ENCODE data around the gene KRTAP10-7. TPM values are rescaled to one million over a fixed set of nuclear protein-coding genes. Genes with fewer than 3 reads are reported as not detected.
A peak's percentile ranks its signal among the peaks of the same experiment; 100 is the strongest.
"Not testable (repeated sequence)": the region's sequence is repeated elsewhere in the genome, so short reads cannot be mapped to it uniquely, and the experiment has no call there.

Gene KRTAP10-7
- polyA plus RNA-seq, 1 donor from 2014 or later = not detected

GRCh38 chr21:44591801-44592130 is 8.6 kb upstream of the KRTAP10-7 start:
- Mint-ChIP-seq H3K4me3 (peak overlapping the region in 1 of 4 donors; percentile 8), H3K27me3 (peaks cover 14% of the 10 kb centered on the region)
- not testable (repeated sequence) for H3K9me3 Mint-ChIP-seq, H3K4me1 Mint-ChIP-seq, H3K27ac Mint-ChIP-seq, H3K36me3 Mint-ChIP-seq

- Mint-ChIP-seq H3K27me3 (peaks cover 10% of the 10 kb centered on the region), H3K4me1 (no peaks in the 10 kb centered on the region), H3K27ac (no peak within 1 kb of the TSS), H3K4me3 (peak within 1 kb of the TSS in 1 of 4 donors; percentile 8), H3K9me3 (no peaks in the 10 kb centered on the region), H3K36me3 (no peaks in the 10 kb centered on the region)
These were observed 7.7 kb upstream of the KRTAP10-7 start, which contains the start of gene KRTAP10-6 for GRCh38 chr21:44592446-44593311. TSS of gene KRTAP10-6 (minus strand) at chr21:44592505. CDS start at chr21:44592484, 21 bp downstream.

- H3K9me3 Mint-ChIP-seq = peaks cover 0 to 5% (median 2%) of the 10 kb centered on the region in 3 donors
- peaks cover 10% of the 10 kb centered on the region for H3K27me3 Mint-ChIP-seq
- H3K4me1 Mint-ChIP-seq = no peaks in the 10 kb centered on the region
- no peak overlapping the region for H3K4me3 Mint-ChIP-seq
- H3K27ac Mint-ChIP-seq = no peak overlapping the region
- peaks cover 2% of the 10 kb centered on the region for H3K36me3 Mint-ChIP-seq
These were observed 6.6 kb upstream of the KRTAP10-7 start for GRCh38 chr21:44593598-44594405.

- H3K4me1 Mint-ChIP-seq = no peaks in the 10 kb centered on the region
- H3K4me3 Mint-ChIP-seq = no peak overlapping the region
- H3K9me3 Mint-ChIP-seq = peaks cover 0 to 6% (median 2%) of the 10 kb centered on the region in 3 donors
- no peak overlapping the region for H3K27ac Mint-ChIP-seq
- peaks cover 6% of the 10 kb centered on the region for H3K27me3 Mint-ChIP-seq
- peaks cover 2% of the 10 kb centered on the region for H3K36me3 Mint-ChIP-seq
These were observed 5.9 kb upstream of the KRTAP10-7 start for GRCh38 chr21:44594406-44594916.

- peaks cover 2% of the 10 kb centered on the region for H3K27me3 Mint-ChIP-seq
- peaks cover 0 to 6% (median 2%) of the 10 kb centered on the region in 3 donors for H3K9me3 Mint-ChIP-seq
- H3K4me1 Mint-ChIP-seq = no peaks in the 10 kb centered on the region
- H3K36me3 Mint-ChIP-seq = peaks cover 2% of the 10 kb centered on the region
- H3K4me3 Mint-ChIP-seq = no peak overlapping the region
- peak overlapping the region in 1 of 3 donors; percentile 10 for H3K27ac Mint-ChIP-seq
These were observed 4.9 kb upstream of the KRTAP10-7 start for GRCh38 chr21:44595524-44595923.

- Mint-ChIP-seq H3K27ac (no peak overlapping the region), H3K9me3 (peaks cover 0 to 6% (median 2%) of the 10 kb centered on the region in 3 donors), H3K27me3 (peaks cover 3% of the 10 kb centered on the region), H3K4me1 (no peaks in the 10 kb centered on the region), H3K4me3 (no peak overlapping the region), H3K36me3 (peaks cover 2% of the 10 kb centered on the region)
These were observed 4.2 kb upstream of the KRTAP10-7 start for GRCh38 chr21:44596068-44596725.

GRCh38 chr21:44598061-44598460 is 2.3 kb upstream of the KRTAP10-7 start:
- no peak overlapping the region for H3K4me3 Mint-ChIP-seq

GRCh38 chr21:44599264-44600029 is 950 bp upstream of the KRTAP10-7 start:
- Mint-ChIP-seq H3K27ac (no peak overlapping the region), H3K4me1 (peaks cover 0 to 1% (median 0%) of the 10 kb centered on the region in 3 donors)

More at GRCh38 chr21:44598061-44598460, 2.3 kb upstream of the KRTAP10-7 start:
- peaks cover 0 to 1% (median 0%) of the 10 kb centered on the region in 3 donors for H3K4me1 Mint-ChIP-seq
- peaks cover 2% of the 10 kb centered on the region for H3K36me3 Mint-ChIP-seq
- no peak overlapping the region for H3K27ac Mint-ChIP-seq
- peaks cover 0 to 6% (median 2%) of the 10 kb centered on the region in 3 donors for H3K9me3 Mint-ChIP-seq
- peaks cover 9% of the 10 kb centered on the region for H3K27me3 Mint-ChIP-seq

GRCh38 chr21:44601091-44601490 is 694 bp downstream of the KRTAP10-7 start:
- Mint-ChIP-seq H3K27me3 (peaks cover 17% of the 10 kb centered on the region), H3K9me3 (peaks cover 0 to 11% (median 7%) of the 10 kb centered on the region in 3 donors)
- H3K4me1 Mint-ChIP-seq, H3K27ac Mint-ChIP-seq, H3K36me3 Mint-ChIP-seq, H3K4me3 Mint-ChIP-seq: not testable (repeated sequence)

More at GRCh38 chr21:44599264-44600029, 950 bp upstream of the KRTAP10-7 start:
- Mint-ChIP-seq H3K27me3 (peaks cover 15% of the 10 kb centered on the region), H3K9me3 (peaks cover 0 to 7% (median 4%) of the 10 kb centered on the region in 3 donors), H3K4me3 (no peak overlapping the region), H3K36me3 (peaks cover 2% of the 10 kb centered on the region)

GRCh38 chr21:44601596-44602462 is 1.4 kb downstream of the KRTAP10-7 start:
- Mint-ChIP-seq H3K4me1 (peaks cover 0 to 1% (median 0%) of the 10 kb centered on the region in 3 donors), H3K36me3 (peaks cover 2% of the 10 kb centered on the region), H3K27ac (no peak overlapping the region), H3K9me3 (peaks cover 4 to 11% (median 11%) of the 10 kb centered on the region in 3 donors), H3K27me3 (peaks cover 23% of the 10 kb centered on the region), H3K4me3 (no peak overlapping the region)

GRCh38 chr21:44602463-44602850 is 2.1 kb downstream of the KRTAP10-7 start:
- H3K27me3 Mint-ChIP-seq = peaks cover 24% of the 10 kb centered on the region
- H3K36me3 Mint-ChIP-seq = peaks cover 2% of the 10 kb centered on the region
- peaks cover 4 to 11% (median 11%) of the 10 kb centered on the region in 3 donors for H3K9me3 Mint-ChIP-seq
- no peak overlapping the region for H3K4me3 Mint-ChIP-seq
- peaks cover 0 to 1% (median 0%) of the 10 kb centered on the region in 3 donors for H3K4me1 Mint-ChIP-seq
- H3K27ac Mint-ChIP-seq = no peak overlapping the region

- Mint-ChIP-seq H3K27ac (no peak overlapping the region), H3K36me3 (peaks cover 2% of the 10 kb centered on the region), H3K4me3 (no peak overlapping the region), H3K9me3 (peaks cover 4 to 18% (median 13%) of the 10 kb centered on the region in 3 donors), H3K4me1 (peaks cover 0 to 1% (median 0%) of the 10 kb centered on the region in 3 donors), H3K27me3 (peaks cover 24% of the 10 kb centered on the region)
These were observed 2.9 kb downstream of the KRTAP10-7 start for GRCh38 chr21:44603109-44603875.

Data from IgD-negative memory B cell (primary cell).